Measurements from ENCODE around the gene HDAC4. TPM values are rescaled to one million over a fixed set of nuclear protein-coding genes. Genes with fewer than 3 reads are reported as not detected.

The HDAC4 gene
- total RNA-seq, 2 donors from 2014 or later: 22.3 to 48.6 TPM

DNA sequence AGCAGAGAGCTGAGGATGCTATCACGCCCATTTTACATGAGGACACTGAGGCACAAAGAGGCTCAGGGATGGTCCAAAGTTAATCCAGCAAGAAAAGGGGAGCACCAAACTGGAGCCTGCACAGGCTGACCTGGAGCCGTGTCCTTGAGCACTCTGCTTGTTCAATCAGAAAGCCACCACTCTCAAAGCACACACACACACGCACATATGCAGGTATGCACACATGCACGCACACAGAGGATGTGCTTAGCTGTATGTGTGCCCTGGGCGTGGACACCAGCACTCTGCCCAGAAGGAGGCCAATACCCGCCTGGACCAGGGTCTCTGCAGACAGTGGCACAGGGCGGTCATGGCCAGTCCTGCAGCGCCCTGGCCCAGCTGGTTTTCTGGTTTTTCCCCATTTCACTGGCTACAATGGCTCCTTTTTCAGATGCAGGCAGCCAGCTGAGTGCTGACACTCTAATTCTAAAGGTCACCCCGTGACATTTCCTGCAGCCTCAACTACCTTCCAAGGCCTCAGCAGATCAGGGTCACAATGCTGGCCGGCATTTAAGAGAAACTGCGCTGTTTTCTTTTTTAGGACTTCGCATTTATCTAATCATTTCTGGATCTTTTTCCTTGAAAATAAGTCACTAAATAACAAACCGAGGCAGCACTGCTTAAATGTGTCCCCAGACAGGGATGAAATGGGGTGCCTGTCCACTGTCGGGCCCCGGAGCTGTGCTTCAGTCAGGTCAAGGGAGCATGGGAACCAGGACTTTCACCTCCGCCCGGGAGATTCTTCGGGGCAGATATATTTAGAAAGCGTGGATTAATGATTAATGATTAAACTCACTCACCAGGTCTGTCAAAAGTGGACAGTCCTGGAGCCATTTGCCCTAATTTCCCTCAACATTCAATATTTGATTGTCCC, 104.5 kb downstream of the HDAC4 start:
- Mint-ChIP-seq H3K27me3 (no peaks in the 10 kb centered on the region), H3K4me1 (ENCODE audit: low read depth in 2 of 2) (peaks cover 31 to 33% of the 10 kb centered on the region in 2 donors), H3K36me3 (no peaks in the 10 kb centered on the region), H3K4me3 (peak overlapping the region; percentile 40), H3K27ac (peak overlapping the region in 1 of 2 donors; percentile 24), H3K9me3 (no peaks in the 10 kb centered on the region)
- DNase-seq (ENCODE audit: low spot score) (no peak), ATAC-seq (no peak)

DNA sequence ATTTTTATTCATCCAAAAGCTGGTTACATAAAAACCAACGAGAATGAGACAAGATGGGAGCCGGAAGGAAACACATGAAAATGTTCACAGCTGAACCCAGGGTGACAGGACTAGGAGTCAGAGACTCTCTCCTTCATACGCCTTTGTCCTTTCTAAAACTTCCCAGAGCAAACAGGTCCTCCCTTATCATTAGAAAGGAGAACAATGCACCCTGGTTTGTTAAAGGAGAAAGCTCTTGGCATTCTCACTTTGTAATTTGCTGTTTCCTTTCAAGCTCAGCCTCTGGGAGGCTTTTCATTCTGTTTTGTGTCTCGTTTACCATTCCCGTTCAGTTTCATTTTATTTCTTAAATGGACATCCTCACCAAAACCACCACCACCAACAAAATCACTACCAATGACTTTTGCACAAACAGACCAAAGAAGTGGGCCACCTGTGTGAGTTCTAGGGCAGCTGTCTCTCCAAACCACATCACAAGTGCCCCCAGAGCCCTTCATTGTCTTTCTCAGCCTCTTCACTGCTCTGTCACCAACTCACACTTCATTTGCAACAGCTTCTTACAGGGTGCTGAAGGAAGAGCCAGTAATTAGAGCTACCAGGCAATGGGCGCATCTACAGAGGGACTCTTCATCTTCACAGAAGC, 105.3 kb downstream of the HDAC4 start:
- Mint-ChIP-seq H3K27me3 (no peaks in the 10 kb centered on the region), H3K27ac (peak overlapping the region in 1 of 2 donors; percentile 24), H3K36me3 (no peaks in the 10 kb centered on the region), H3K4me1 (ENCODE audit: low read depth in 2 of 2) (peaks cover 31 to 33% of the 10 kb centered on the region in 2 donors), H3K9me3 (no peaks in the 10 kb centered on the region), H3K4me3 (peak overlapping the region; percentile 40)
- no peak for ATAC-seq
- no peak for DNase-seq (ENCODE audit: low spot score)

DNA sequence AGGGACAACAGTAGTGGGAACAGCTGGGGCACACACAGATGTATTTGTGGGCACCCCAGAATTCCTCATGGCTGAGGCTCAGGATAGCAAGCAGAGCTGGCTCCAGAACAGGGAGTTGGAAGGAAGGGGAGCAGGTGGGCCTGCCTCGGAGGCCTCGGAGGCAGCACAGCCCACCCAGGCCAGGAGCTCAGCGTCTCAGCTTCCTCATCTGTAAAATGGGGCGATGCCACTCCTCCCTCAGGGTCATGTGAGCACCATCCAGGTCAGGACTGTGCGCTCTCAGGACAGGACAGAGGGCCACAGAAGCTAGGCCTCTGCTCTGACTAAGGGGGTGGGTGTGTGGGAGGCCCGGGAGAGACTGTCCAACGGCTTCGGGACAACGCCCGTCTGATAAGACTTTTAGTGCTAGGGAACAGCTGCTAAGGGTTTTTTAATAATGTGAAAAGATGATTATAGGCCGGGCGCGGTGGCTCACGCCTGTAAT, 106.2 kb downstream of the HDAC4 start:
- peaks cover 37 to 41% of the 10 kb centered on the region in 2 donors for H3K4me1 Mint-ChIP-seq (ENCODE audit: low read depth in 2 of 2)
- DNase-seq (ENCODE audit: low spot score) (no peak), ATAC-seq (no peak)
- no peaks in the 10 kb centered on the region for H3K9me3 Mint-ChIP-seq
- H3K4me3 Mint-ChIP-seq: peak overlapping the region; percentile 46
- peak overlapping the region in 1 of 2 donors; percentile 64 for H3K27ac Mint-ChIP-seq
- no peaks in the 10 kb centered on the region for H3K27me3 Mint-ChIP-seq
- no peaks in the 10 kb centered on the region for H3K36me3 Mint-ChIP-seq

DNA sequence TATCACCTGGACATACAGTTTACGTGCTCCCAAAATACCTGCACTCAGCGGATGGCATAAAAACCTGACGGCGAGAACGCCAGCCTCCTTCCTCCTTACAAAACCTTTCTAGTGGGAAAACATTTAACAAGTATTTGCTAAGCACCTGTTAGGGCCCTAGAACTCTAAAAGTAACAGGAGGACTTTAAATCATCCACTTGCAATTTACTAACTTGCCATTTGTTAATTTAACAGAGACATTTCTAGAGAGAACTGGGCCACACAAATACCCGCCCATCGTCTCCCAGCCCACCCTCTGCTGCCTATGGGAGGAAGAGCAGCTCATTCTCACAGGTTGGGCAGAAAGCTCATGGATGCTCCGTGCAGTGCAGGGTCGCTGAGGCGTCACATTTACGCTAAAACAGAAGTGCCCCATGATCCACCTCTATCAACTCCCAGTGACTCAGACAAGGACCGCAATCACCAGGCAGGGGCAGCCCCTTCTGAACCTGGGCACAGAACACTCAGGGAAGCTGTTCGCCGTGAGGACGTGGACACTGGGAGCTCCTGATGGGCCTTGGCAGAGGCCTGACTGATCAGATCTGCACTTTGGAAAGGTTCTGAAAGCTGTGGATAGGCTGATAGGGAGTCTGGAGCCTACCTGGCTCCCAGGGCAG, 106.9 kb downstream of the HDAC4 start:
- H3K4me1 Mint-ChIP-seq (ENCODE audit: low read depth in 2 of 2): peaks cover 41 to 45% of the 10 kb centered on the region in 2 donors
- peak in 1 of 2 donors; percentile 59 for ATAC-seq
- peak overlapping the region; percentile 46 for H3K4me3 Mint-ChIP-seq
- H3K9me3 Mint-ChIP-seq: no peaks in the 10 kb centered on the region
- no peak for DNase-seq (ENCODE audit: low spot score)
- peak overlapping the region in 1 of 2 donors; percentile 64 for H3K27ac Mint-ChIP-seq
- H3K36me3 Mint-ChIP-seq: no peaks in the 10 kb centered on the region
- no peaks in the 10 kb centered on the region for H3K27me3 Mint-ChIP-seq

DNA sequence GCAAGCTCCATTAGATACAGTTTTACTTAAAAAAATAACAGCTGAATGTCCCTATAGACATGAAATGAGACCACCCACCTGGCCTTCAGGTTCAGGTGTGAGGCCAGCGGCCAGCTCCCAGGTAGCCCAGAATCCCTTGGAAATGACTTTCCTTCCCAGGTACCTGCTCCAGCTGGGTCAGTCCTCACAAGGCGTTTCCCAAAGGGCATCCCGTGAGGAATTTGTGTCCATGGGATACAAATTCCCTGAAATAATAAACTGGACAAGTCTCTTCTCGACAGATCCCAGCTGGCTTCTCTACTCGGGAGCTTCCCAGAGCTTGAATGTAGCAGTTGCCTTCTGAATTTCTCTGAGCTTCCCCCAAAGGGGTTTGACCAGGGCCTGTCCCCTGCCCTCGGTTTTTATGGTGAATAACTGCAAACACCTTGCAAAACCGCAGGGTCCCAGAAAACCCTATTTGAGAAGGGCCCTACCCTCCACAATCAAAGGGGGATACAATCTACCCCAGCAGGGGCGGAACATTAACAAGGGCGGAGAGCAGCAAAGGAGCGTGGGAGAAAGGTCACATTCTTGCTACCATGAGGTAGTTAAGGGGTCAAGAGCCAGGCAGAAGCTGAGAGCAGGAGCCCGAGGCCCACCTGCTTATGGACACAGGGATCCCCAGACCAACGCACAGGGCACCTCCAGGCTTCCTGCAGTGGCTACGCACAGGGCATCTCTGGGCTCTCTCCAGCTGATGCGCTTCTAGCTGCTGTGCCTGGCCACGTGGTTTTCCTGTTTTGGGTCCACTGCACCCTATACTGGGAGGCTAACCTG, 107.7 kb downstream of the HDAC4 start:
- H3K27me3 Mint-ChIP-seq: no peaks in the 10 kb centered on the region
- H3K27ac Mint-ChIP-seq: no peak overlapping the region
- H3K36me3 Mint-ChIP-seq: no peaks in the 10 kb centered on the region
- peaks cover 42 to 46% of the 10 kb centered on the region in 2 donors for H3K4me1 Mint-ChIP-seq (ENCODE audit: low read depth in 2 of 2)
- no peaks in the 10 kb centered on the region for H3K9me3 Mint-ChIP-seq
- no peak for ATAC-seq
- DNase-seq (ENCODE audit: low spot score): no peak
- no peak overlapping the region for H3K4me3 Mint-ChIP-seq

DNA sequence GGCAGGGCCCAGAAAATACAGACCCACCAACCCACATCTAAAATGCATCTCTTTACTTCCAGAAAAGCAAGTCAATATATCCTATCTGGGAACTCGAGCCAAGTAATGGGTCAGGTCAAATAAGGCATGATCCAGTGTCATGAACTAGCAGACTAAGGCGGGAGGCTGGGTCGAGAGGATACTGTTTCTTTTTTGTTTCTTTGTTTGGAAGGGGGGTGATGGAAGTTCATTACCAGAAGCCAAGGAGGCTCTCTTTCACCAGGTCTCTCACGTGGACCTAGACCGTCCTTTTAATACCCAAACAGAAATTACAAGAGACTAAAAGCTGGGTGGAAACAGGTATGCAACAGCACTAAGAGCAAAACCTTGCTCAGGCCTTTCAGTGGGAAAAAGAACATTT, 108.3 kb downstream of the HDAC4 start:
- no peaks in the 10 kb centered on the region for H3K9me3 Mint-ChIP-seq
- no peak for DNase-seq (ENCODE audit: low spot score)
- peaks cover under 1% of the 10 kb centered on the region in 2 donors for H3K27me3 Mint-ChIP-seq
- H3K4me3 Mint-ChIP-seq: no peak overlapping the region
- peaks cover 42 to 46% of the 10 kb centered on the region in 2 donors for H3K4me1 Mint-ChIP-seq (ENCODE audit: low read depth in 2 of 2)
- no peaks in the 10 kb centered on the region for H3K36me3 Mint-ChIP-seq
- no peak for ATAC-seq
- no peak overlapping the region for H3K27ac Mint-ChIP-seq

DNA sequence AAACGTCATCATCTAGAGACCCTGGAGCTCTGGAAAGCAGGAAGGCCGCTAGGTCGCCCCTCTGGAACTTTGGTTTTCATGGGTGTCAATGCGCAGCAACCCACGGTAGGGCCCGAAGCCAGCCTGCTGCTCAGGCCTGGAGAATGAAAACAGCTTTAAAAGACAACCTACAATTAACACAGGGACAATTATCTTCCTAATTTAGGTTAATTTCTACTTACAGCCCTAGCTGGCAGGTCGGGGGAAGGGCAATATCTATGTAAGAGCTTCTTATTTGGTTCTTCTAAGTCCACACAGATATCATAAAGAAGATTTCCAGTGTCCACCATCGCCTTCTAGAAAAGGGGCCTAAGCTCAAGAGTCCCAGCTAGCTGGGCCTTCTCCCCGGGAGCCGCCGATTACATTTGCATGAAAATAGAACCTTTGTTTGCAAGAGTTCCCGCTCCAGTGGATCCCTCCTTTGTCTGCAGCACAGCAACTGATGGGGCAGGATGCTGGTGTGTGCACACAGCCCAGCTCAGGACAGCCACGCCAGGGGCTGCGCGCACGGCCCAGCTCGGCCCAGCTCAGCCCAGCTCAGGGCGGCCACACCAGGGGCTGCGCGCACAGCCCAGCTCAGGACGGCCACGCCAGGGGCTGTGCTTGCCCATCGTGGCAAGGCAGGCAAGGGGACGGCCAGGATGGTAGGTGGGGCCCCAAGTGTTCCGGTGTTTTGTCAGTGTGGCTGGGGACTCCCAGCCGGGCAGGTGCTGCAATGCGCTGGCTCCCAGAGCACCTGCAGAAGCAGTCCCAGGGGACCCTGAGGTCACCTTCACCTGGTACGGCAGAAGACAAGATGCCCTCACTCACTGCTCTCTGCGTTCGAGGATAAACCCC, 109.1 kb downstream of the HDAC4 start:
- Mint-ChIP-seq H3K27me3 (peaks cover 5% of the 10 kb centered on the region in 2 donors), H3K4me1 (ENCODE audit: low read depth in 2 of 2) (peaks cover 47 to 49% of the 10 kb centered on the region in 2 donors), H3K36me3 (no peaks in the 10 kb centered on the region), H3K4me3 (no peak overlapping the region), H3K27ac (no peak overlapping the region), H3K9me3 (no peaks in the 10 kb centered on the region)
- ATAC-seq: no peak
- no peak for DNase-seq (ENCODE audit: low spot score)

DNA sequence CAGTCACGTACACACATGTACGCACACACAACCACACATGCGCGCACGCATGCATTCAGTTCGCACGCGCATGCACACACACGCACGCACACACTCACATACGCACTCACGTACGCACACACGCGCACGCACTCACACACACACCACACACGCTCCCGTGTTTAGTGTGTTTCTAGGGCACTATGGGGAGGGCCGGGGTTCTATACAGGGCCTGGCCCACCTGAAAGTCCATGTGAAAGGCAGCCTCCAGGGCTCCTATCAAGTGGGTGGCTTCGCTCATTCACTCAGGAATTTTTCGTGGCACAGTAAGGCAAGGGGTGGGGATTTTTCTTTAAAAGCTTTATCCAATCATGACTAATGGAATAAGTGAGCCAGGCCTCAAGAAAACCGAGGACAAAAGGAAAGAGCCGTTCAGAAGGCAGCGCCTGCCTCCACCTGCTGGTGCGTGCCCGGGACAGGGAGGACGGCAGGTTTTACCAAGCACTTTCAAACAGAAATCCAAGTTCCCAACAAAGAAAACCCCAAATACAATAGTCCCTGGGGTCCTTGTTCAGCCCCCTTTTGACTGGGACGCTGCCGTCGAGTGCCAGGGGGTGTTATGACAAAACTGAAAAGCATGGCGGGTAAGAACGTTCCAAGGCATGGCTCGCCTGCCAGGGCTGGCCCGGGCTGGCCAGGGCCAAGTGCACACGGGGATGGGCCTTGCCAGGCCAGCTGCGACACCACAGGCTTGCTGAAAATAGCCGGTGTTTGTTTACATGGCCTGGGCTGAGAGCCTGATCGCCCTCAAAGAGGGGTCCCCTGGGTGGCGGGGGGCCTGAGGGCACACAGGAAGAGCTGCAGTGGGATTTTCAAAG, 110.0 kb downstream of the HDAC4 start:
- H3K36me3 Mint-ChIP-seq: no peaks in the 10 kb centered on the region
- H3K4me1 Mint-ChIP-seq (ENCODE audit: low read depth in 2 of 2): peaks cover 50 to 54% of the 10 kb centered on the region in 2 donors
- H3K27me3 Mint-ChIP-seq: peaks cover 5% of the 10 kb centered on the region in 2 donors
- DNase-seq (ENCODE audit: low spot score) (no peak), ATAC-seq (no peak)
- H3K4me3 Mint-ChIP-seq: no peak overlapping the region
- H3K27ac Mint-ChIP-seq: no peak overlapping the region
- no peaks in the 10 kb centered on the region for H3K9me3 Mint-ChIP-seq

DNA sequence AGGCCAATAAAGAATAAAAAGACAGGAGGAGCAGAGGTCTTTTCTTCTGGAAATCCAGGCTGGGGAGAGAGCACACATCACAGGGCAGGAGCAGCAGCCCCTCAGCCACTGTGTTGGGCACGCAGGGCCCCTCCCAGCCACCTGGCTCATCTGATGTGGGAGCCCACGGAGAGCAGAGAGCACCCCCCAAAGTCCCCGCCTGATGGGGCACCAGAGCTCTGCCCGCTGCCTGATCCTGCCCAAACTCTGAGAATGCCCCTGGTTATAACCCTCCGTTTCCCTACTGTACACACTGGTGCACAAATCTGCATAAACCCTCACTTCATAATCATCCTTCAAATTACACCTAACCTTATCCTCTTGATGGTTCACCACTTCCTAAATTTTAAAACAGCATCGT, 111.3 kb downstream of the HDAC4 start:
- DNase-seq (ENCODE audit: low spot score) (no peak), ATAC-seq (peak; percentile 22 to 52)
- Mint-ChIP-seq H3K27ac (peak overlapping the region; percentile 76 to 90), H3K9me3 (no peaks in the 10 kb centered on the region), H3K4me1 (ENCODE audit: low read depth in 2 of 2) (peaks cover 53 to 61% of the 10 kb centered on the region in 2 donors), H3K27me3 (peaks cover 5% of the 10 kb centered on the region in 2 donors), H3K36me3 (no peaks in the 10 kb centered on the region), H3K4me3 (peak overlapping the region; percentile 64)

DNA sequence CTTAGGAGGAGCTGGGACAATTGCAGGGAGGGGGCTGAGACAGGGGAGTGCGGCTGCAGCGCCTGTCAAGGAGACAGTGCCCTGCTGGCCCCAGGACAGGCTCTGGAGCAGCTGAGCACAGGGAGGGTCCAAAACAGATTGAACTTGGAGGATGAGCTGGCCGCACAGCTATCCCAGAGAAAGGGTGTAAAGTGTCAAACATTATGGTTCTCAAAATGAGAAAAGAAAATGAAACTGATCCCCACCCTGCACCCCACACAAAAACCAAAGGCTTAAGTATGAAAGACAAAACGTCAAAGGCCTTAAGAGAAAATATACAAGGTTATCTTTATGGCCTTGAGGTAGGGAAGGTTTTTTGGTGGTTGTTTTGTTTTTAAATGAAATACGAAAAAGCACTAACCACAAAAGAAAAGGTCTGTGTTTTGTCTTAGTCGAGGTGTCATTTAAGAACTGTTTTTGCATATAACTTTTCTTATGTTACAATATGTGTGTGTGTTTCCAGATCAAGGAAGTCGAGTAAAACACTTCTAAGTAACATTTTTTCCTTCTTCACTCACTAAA, 111.8 kb downstream of the HDAC4 start:
- no peak for DNase-seq (ENCODE audit: low spot score)
- H3K9me3 Mint-ChIP-seq: no peaks in the 10 kb centered on the region
- H3K4me3 Mint-ChIP-seq: peak overlapping the region; percentile 64
- H3K27ac Mint-ChIP-seq: peak overlapping the region; percentile 76 to 90
- no peaks in the 10 kb centered on the region for H3K36me3 Mint-ChIP-seq
- peaks cover 47 to 57% of the 10 kb centered on the region in 2 donors for H3K4me1 Mint-ChIP-seq (ENCODE audit: low read depth in 2 of 2)
- peak; percentile 87 to 89 for ATAC-seq
- H3K27me3 Mint-ChIP-seq: peaks cover 5% of the 10 kb centered on the region in 2 donors

DNA sequence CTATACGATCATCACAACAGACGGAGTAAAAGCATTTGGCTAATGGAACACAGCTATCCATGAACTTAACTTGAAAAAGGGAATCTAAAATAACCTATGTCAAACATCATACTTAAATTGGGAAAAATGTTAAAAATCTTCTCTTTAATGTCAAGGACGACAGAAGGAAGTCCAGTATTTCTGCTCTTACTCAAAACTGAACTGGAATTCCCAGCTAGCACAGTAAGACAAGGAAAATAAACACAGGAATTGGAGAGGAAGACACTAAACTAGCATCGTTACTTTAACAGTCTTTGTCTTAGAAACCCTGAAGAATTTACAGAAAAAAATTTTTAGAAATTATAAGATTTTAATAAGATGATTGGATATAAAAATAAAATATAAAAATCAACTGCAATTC, 112.6 kb downstream of the HDAC4 start:
- peaks cover 47 to 56% of the 10 kb centered on the region in 2 donors for H3K4me1 Mint-ChIP-seq (ENCODE audit: low read depth in 2 of 2)

More for the DNA sequence above, 112.6 kb downstream of the HDAC4 start:
- no peak for ATAC-seq
- H3K27me3 Mint-ChIP-seq: peaks cover 5% of the 10 kb centered on the region in 2 donors
- peak overlapping the region; percentile 30 for H3K4me3 Mint-ChIP-seq
- no peak for DNase-seq (ENCODE audit: low spot score)
- H3K27ac Mint-ChIP-seq: peak overlapping the region; percentile 29 to 90
- H3K9me3 Mint-ChIP-seq: no peaks in the 10 kb centered on the region
- H3K36me3 Mint-ChIP-seq: no peaks in the 10 kb centered on the region
